Mesenchymal stem cell (in vitro differentiated cells and primary cell): Measurements from ENCODE around the gene RPL12.

Experiments used
- DNase-seq: peaks from one replicate; pipeline ENCODE4 v3.0.0-alpha.2; 2013
- H2AFZ ChIP-seq: one replicate; pipeline ENCODE4 v1.6.1; 2013; ENCODE audit warnings: low read depth, mild to moderate bottlenecking, control low read depth, inconsistent platforms, low read length, moderate library complexity
- H2AK5ac ChIP-seq: 2 replicates; pipeline ENCODE4 v1.6.1; 2013; ENCODE audit warnings: low read length, moderate library complexity, mild to moderate bottlenecking, inconsistent platforms; ENCODE audit not compliant: severe bottlenecking
- H2BK120ac ChIP-seq: one replicate; pipeline ENCODE4 v1.6.1; 2013; ENCODE audit warnings: low read depth, mild to moderate bottlenecking, inconsistent platforms, low read length, moderate library complexity
- H2BK12ac ChIP-seq, 2 experiments: one replicate each; pipeline ENCODE4 v1.6.1; 2013; ENCODE audit warnings: inconsistent platforms in 2 of 2, low read length in 2 of 2, mild to moderate bottlenecking in 2 of 2, moderate library complexity in 2 of 2, control low read depth in 1 of 2
- H2BK15ac ChIP-seq: one replicate; pipeline ENCODE4 v1.6.1; 2013; ENCODE audit warnings: mild to moderate bottlenecking, low read depth, inconsistent platforms; ENCODE audit not compliant: poor library complexity, severe bottlenecking
- H2BK5ac ChIP-seq: 2 replicates; pipeline ENCODE4 v1.6.1; 2013; ENCODE audit warnings: low read depth, mild to moderate bottlenecking, low read length, control low read depth, inconsistent platforms; ENCODE audit not compliant: poor library complexity, severe bottlenecking
- H3K14ac ChIP-seq, 2 experiments: one replicate each; pipeline ENCODE4 v1.6.1; 2013; ENCODE audit warnings: inconsistent platforms in 2 of 2, low read length in 2 of 2, control low read depth in 1 of 2, mild to moderate bottlenecking in 1 of 2, moderate library complexity in 1 of 2
- H3K18ac ChIP-seq, 2 experiments: one replicate each; pipeline ENCODE4 v1.6.1; 2013; ENCODE audit warnings: inconsistent platforms in 2 of 2, low read length in 2 of 2, control low read depth in 1 of 2, low read depth in 1 of 2, mild to moderate bottlenecking in 1 of 2
- H3K23ac ChIP-seq, 2 experiments: one replicate each; pipeline ENCODE4 v1.6.1; 2013; ENCODE audit warnings: inconsistent platforms in 2 of 2, low read length in 2 of 2, mild to moderate bottlenecking in 2 of 2, moderate library complexity in 2 of 2, control low read depth in 1 of 2
- H3K27ac ChIP-seq: 2 replicates; pipeline ENCODE4 v1.5.1; 2013; ENCODE audit warnings: mild to moderate bottlenecking, moderate library complexity, low read length, control low read depth, inconsistent platforms; ENCODE audit not compliant: poor library complexity, severe bottlenecking
- H3K27me3 ChIP-seq, 2 experiments: 2 replicates each; pipeline versions ENCODE4 v1.6.1 to v1.7.0; 2013; ENCODE audit warnings: low read length in 2 of 2, mild to moderate bottlenecking in 2 of 2, moderate library complexity in 2 of 2, control low read depth in 1 of 2, inconsistent platforms in 1 of 2; ENCODE audit not compliant: control insufficient read depth in 1 of 2, insufficient read depth in 1 of 2
- H3K36me3 ChIP-seq, 2 experiments: 2 replicates each; pipeline versions ENCODE4 v1.6.1 to v1.7.0; 2013; ENCODE audit warnings: low read length in 2 of 2, control low read depth in 1 of 2, inconsistent platforms in 1 of 2, low read depth in 1 of 2, mild to moderate bottlenecking in 1 of 2; ENCODE audit not compliant: insufficient read depth in 2 of 2, control insufficient read depth in 1 of 2
- H3K4ac ChIP-seq, 2 experiments: one replicate each; pipeline ENCODE4 v1.6.1; 2013; ENCODE audit warnings: inconsistent platforms in 2 of 2, low read length in 2 of 2, mild to moderate bottlenecking in 2 of 2, moderate library complexity in 2 of 2, control low read depth in 1 of 2, low read depth in 1 of 2
- H3K4me1 ChIP-seq: 2 replicates; pipeline ENCODE4 v1.6.1; 2013; ENCODE audit warnings: low read depth, low read length, control low read depth; ENCODE audit not compliant: control insufficient read depth, insufficient read depth
- H3K4me2 ChIP-seq: 2 replicates; pipeline ENCODE4 v1.6.1; 2013; ENCODE audit warnings: low read length, mild to moderate bottlenecking, inconsistent platforms; ENCODE audit not compliant: poor library complexity, severe bottlenecking
- H3K4me3 ChIP-seq, 2 experiments: 2 replicates each; pipeline versions ENCODE4 v1.5.1 to v1.7.0; 2013; ENCODE audit warnings: low read length in 2 of 2, mild to moderate bottlenecking in 2 of 2, control low read depth in 1 of 2, low read depth in 1 of 2; ENCODE audit not compliant: insufficient read depth in 1 of 2
- H3K79me1 ChIP-seq: replicated peaks from 2 replicates; pipeline ENCODE4 v1.6.1; 2013; ENCODE audit warnings: mild to moderate bottlenecking, control low read depth, low read length, inconsistent platforms; ENCODE audit not compliant: poor library complexity, severe bottlenecking
- H3K9ac ChIP-seq: 2 replicates; pipeline ENCODE4 v1.7.0; 2013; ENCODE audit warnings: mild to moderate bottlenecking, low read length, moderate library complexity
- H3K9me3 ChIP-seq: 2 replicates; pipeline ENCODE4 v1.7.0; 2013; ENCODE audit warnings: mild to moderate bottlenecking, low read length; ENCODE audit not compliant: control insufficient read depth
- H4K8ac ChIP-seq: one replicate; pipeline ENCODE4 v1.6.1; 2013; ENCODE audit warnings: inconsistent platforms, mild to moderate bottlenecking, low read length, moderate library complexity
- H4K91ac ChIP-seq: one replicate; pipeline ENCODE4 v1.6.1; 2013; ENCODE audit warnings: mild to moderate bottlenecking, low read length, inconsistent platforms
- WGBS: methylation state at CpG from one replicate; pipeline ENCODE4 v1.1.7; 2013; ENCODE audit warnings: mixed read lengths; 5-methylcytosine and 5-hydroxymethylcytosine counted together

The RPL12 gene

GRCh38 chr9:127423476-127423933, 27.7 kb downstream of the RPL12 start:
- Histone ChIP-seq H3K9ac (peak overlapping the region; percentile 98), H2BK15ac (no peak overlapping the region), H3K23ac (no peak overlapping the region), H2AK5ac (no peak overlapping the region), H3K14ac (no peak overlapping the region), H2AFZ (no peak overlapping the region), H3K4me3 (peak overlapping the region; percentile 83 to 100), H2BK120ac (no peak overlapping the region), H3K79me1 (peaks cover 20% of the 10 kb centered on the region), H3K27ac (peak overlapping the region; percentile 94), H4K91ac (no peak overlapping the region), H4K8ac (peak overlapping the region; percentile 94), H2BK5ac (peak overlapping the region; percentile 3), H3K36me3 (peaks cover 4 to 10% of the 10 kb centered on the region in 2 experiments), H3K27me3 (peaks cover 0 to 6% of the 10 kb centered on the region in 2 experiments), H2BK12ac (no peak overlapping the region), H3K4ac (peak overlapping the region in 1 of 2 experiments; percentile 76), H3K4me1 (peaks cover 9% of the 10 kb centered on the region), H3K18ac (no peak overlapping the region), H3K4me2 (peak overlapping the region; percentile 67), H3K9me3 (no peaks in the 10 kb centered on the region)
- 12% methylated on average over 9 of the region's 9 CpGs for WGBS
- DNase-seq = no peak

- Histone ChIP-seq H3K9me3 (no peaks in the 10 kb centered on the region), H3K4ac (no peak overlapping the region), H3K18ac (no peak overlapping the region), H3K23ac (no peak overlapping the region), H2BK15ac (no peak overlapping the region), H3K14ac (no peak overlapping the region), H2AFZ (no peak overlapping the region), H2BK120ac (no peak overlapping the region), H2BK5ac (no peak overlapping the region), H2BK12ac (no peak overlapping the region), H3K27me3 (peaks cover 0 to 13% of the 10 kb centered on the region in 2 experiments), H3K36me3 (peaks cover 4% of the 10 kb centered on the region in 2 experiments), H3K4me3 (peak overlapping the region in 1 of 2 experiments; percentile 100), H3K4me1 (peaks cover 9% of the 10 kb centered on the region), H2AK5ac (no peak overlapping the region), H3K4me2 (peak overlapping the region; percentile 67), H3K9ac (peak overlapping the region; percentile 98), H4K91ac (no peak overlapping the region), H4K8ac (no peak overlapping the region), H3K27ac (no peak overlapping the region), H3K79me1 (peaks cover 15% of the 10 kb centered on the region)
- 89% methylated on average over 5 of the region's 6 CpGs for WGBS
- DNase-seq = no peak
Measured at GRCh38 chr9:127422787-127423186, 28.4 kb downstream of the RPL12 start.

GRCh38 chr9:127422133-127422782, 28.9 kb downstream of the RPL12 start:
- Histone ChIP-seq H3K4ac (peak overlapping the region in 1 of 2 experiments; percentile 13), H2BK120ac (no peak overlapping the region), H3K23ac (no peak overlapping the region), H3K18ac (no peak overlapping the region), H4K8ac (peak overlapping the region; percentile 54), H3K14ac (no peak overlapping the region), H3K4me3 (peak overlapping the region in 1 of 2 experiments; percentile 100), H3K9ac (peak overlapping the region; percentile 98), H2AFZ (no peak overlapping the region), H3K27me3 (peaks cover 0 to 17% of the 10 kb centered on the region in 2 experiments), H3K4me1 (peaks cover 9% of the 10 kb centered on the region), H4K91ac (no peak overlapping the region), H2BK12ac (no peak overlapping the region), H3K79me1 (peaks cover 15% of the 10 kb centered on the region), H3K4me2 (no peak overlapping the region), H3K9me3 (no peaks in the 10 kb centered on the region), H3K27ac (no peak overlapping the region), H2BK5ac (no peak overlapping the region), H2BK15ac (no peak overlapping the region), H2AK5ac (no peak overlapping the region), H3K36me3 (peaks cover 4% of the 10 kb centered on the region in 2 experiments)
- WGBS = 94% methylated on average over 10 of the region's 10 CpGs
- DNase-seq = no peak

- Histone ChIP-seq H3K4me1 (peaks cover 9% of the 10 kb centered on the region), H3K79me1 (peaks cover 15% of the 10 kb centered on the region), H3K23ac (no peak overlapping the region), H3K4me3 (no peak overlapping the region), H2BK5ac (no peak overlapping the region), H3K27me3 (peaks cover 0 to 27% of the 10 kb centered on the region in 2 experiments), H2AFZ (no peak overlapping the region), H3K18ac (no peak overlapping the region), H3K4me2 (no peak overlapping the region), H3K14ac (no peak overlapping the region), H4K91ac (peak overlapping the region; percentile 15), H4K8ac (no peak overlapping the region), H3K27ac (no peak overlapping the region), H2BK120ac (no peak overlapping the region), H2BK15ac (no peak overlapping the region), H3K9ac (no peak overlapping the region), H3K9me3 (no peaks in the 10 kb centered on the region), H2AK5ac (no peak overlapping the region), H3K4ac (no peak overlapping the region), H2BK12ac (no peak overlapping the region), H3K36me3 (peaks cover 0 to 4% of the 10 kb centered on the region in 2 experiments)
- 92% methylated on average over 6 of the region's 7 CpGs for WGBS
- DNase-seq = no peak
Measured at GRCh38 chr9:127421057-127421456, 30.1 kb downstream of the RPL12 start.
